HCT116 (cell line): ENCODE measurements around the gene CHKA. TPM values are rescaled to one million over a fixed set of nuclear protein-coding genes. Genes with fewer than 3 reads are reported as not detected.

Source experiments
- ATAC-seq: fragments of 200-7000 bp; cut with Tn5 transposase; 2 replicates; pipeline ENCODE4 v1.9.1; 2020; ENCODE audit warnings: mild to moderate bottlenecking, moderate library complexity
- BruUV-seq: library from RNA; stranded (reverse); fragments of 400-500 nt; replicated peaks from 2 replicates; lab custom pipeline; 2021; lab: Mats Ljungman, UMichigan
- CTCF ChIA-PET: fragments of 300-600 bp; sonication (Branson Sonifier 250); formaldehyde crosslinking; loops from one replicate; lab custom pipeline; 2021; ENCODE audit warnings: antibody characterized with exemption; lab: Charles Lee
- POLR2A ChIA-PET: fragments of 300-600, 350-600 bp; sonication (Branson Sonifier 250); formaldehyde crosslinking; loops from one replicate; lab custom pipeline; 2021; ENCODE audit warnings: antibody characterized with exemption; lab: Charles Lee
- RAD21 ChIA-PET, 2 experiments: fragments of 300-600 bp; sonication (Branson Sonifier 250); formaldehyde crosslinking; loops; one replicate each; lab custom pipeline; 2023; ENCODE audit warnings: low total read pairs in 2 of 2; ENCODE audit not compliant: uncharacterized antibody in 2 of 2, unreplicated experiment in 2 of 2, low non-redundant PET in 1 of 2; lab: Charles Lee
- DNase-seq: peaks from one replicate; pipeline ENCODE4 v3.0.0-alpha.2; 2010; ENCODE audit warnings: low read depth, low spot score
- H2AFZ ChIP-seq: fragments of 200-600 bp; shearing (Covaris generic), sonication (generic); 2 replicates; pipeline ENCODE4 v1.6.1; 2017; ENCODE audit warnings: low read depth, mixed run types, mixed read lengths, antibody characterized with exemption, low read length; ENCODE audit not compliant: poor library complexity, severe bottlenecking
- H3K27ac ChIP-seq: 2 replicates; pipeline ENCODE4 v1.5.1; 2012; ENCODE audit warnings: low read depth, low read length
- H3K27me3 ChIP-seq: fragments of 200-600 bp; sonication (generic); 2 replicates; pipeline ENCODE4 v1.6.1; 2016; ENCODE audit warnings: mixed run types, low read length, mixed read lengths; ENCODE audit not compliant: insufficient read depth
- H3K36me3 ChIP-seq, 2 experiments: fragments of 200-500 bp in 1 of 2; fragments of 200-600 bp in 1 of 2; sonication (Bioruptor generic) in 1 of 2; sonication (generic) in 1 of 2; 2 replicates each; pipeline versions ENCODE4 v1.5.1 to v1.6.1; 2014 to 2016; ENCODE audit warnings: low read length in 2 of 2, inconsistent platforms in 1 of 2, mixed read lengths in 1 of 2, mixed run types in 1 of 2; ENCODE audit not compliant: insufficient read depth in 2 of 2, control insufficient read depth in 1 of 2
- H3K4me1 ChIP-seq, 2 experiments: fragments of 200-600 bp in 1 of 2; sonication (generic) in 1 of 2; 2 replicates each; pipeline versions ENCODE4 v1.5.1 to v1.6.1; 2012 to 2017; ENCODE audit warnings: low read length in 2 of 2, inconsistent platforms in 1 of 2, mild to moderate bottlenecking in 1 of 2, mixed read lengths in 1 of 2, mixed run types in 1 of 2, moderate library complexity in 1 of 2; ENCODE audit not compliant: insufficient read depth in 2 of 2, control insufficient read depth in 1 of 2
- H3K4me2 ChIP-seq: fragments of 200-600 bp; sonication (generic); 2 replicates; pipeline ENCODE4 v1.6.1; 2017; ENCODE audit warnings: mixed run types, low read length, mixed read lengths
- H3K4me3 ChIP-seq, 2 experiments: fragments of 200-600 bp in 1 of 2; sonication (generic) in 1 of 2; replicated peaks in 1 of 2; 2 replicates each; pipeline ENCODE4 v1.5.1; 2011 to 2016; ENCODE audit warnings: low read length in 2 of 2, control low read depth in 1 of 2, low read depth in 1 of 2, mild to moderate bottlenecking in 1 of 2, mixed read lengths in 1 of 2, mixed run types in 1 of 2
- H3K79me2 ChIP-seq: fragments of 200-600 bp; sonication (generic); 2 replicates; pipeline ENCODE4 v1.6.1; 2017; ENCODE audit warnings: mild to moderate bottlenecking, mixed run types, low read length, moderate library complexity, mixed read lengths; ENCODE audit not compliant: insufficient read depth
- H3K9ac ChIP-seq: fragments of 200-600 bp; sonication (generic); 2 replicates; pipeline ENCODE4 v1.6.1; 2016; ENCODE audit warnings: low read length, mixed read lengths
- H3K9me2 ChIP-seq: fragments of 200-600 bp; sonication (generic), shearing (Covaris generic); 2 replicates; pipeline ENCODE4 v1.6.1; 2017; ENCODE audit warnings: mixed run types, mild to moderate bottlenecking, moderate library complexity; ENCODE audit not compliant: insufficient read depth
- H3K9me3 ChIP-seq, 2 experiments: fragments of 200-500 bp in 1 of 2; fragments of 200-600 bp in 1 of 2; sonication (Bioruptor generic) in 1 of 2; sonication (generic) in 1 of 2; 2 replicates each; pipeline ENCODE4 v1.6.1; 2014 to 2017; ENCODE audit warnings: low read length in 2 of 2, mixed read lengths in 2 of 2, inconsistent platforms in 1 of 2, low read depth in 1 of 2, mild to moderate bottlenecking in 1 of 2, mixed run types in 1 of 2, moderate library complexity in 1 of 2; ENCODE audit not compliant: control insufficient read depth in 1 of 2, insufficient read depth in 1 of 2
- H4K20me1 ChIP-seq: fragments of 200-600 bp; sonication (generic), shearing (Covaris generic); 2 replicates; pipeline ENCODE4 v1.6.1; 2017; ENCODE audit warnings: mixed run types, mild to moderate bottlenecking, moderate library complexity; ENCODE audit not compliant: insufficient read depth
- ATF3 ChIP-seq: IDR thresholded peaks from 2 replicates; pipeline ENCODE4 v1.6.1; 2012
- CBX3 ChIP-seq: IDR thresholded peaks from 2 replicates; pipeline ENCODE4 v1.6.1; 2012; ENCODE audit warnings: low read depth
- CEBPB ChIP-seq: IDR thresholded peaks from 2 replicates; pipeline ENCODE4 v1.6.1; 2012; ENCODE audit warnings: low read depth
- EZH2 ChIP-seq: fragments of 200-600 bp; sonication (generic); IDR thresholded peaks from 2 replicates; pipeline ENCODE4 v1.6.1; 2017; ENCODE audit warnings: antibody characterized with exemption, mixed run types
- EZH2phosphoT487 ChIP-seq: fragments of 200-600 bp; IDR thresholded peaks from 2 replicates; pipeline ENCODE4 v1.6.1; 2018; ENCODE audit warnings: antibody characterized with exemption, borderline replicate concordance
- FOSL1 ChIP-seq: IDR thresholded peaks from 2 replicates; pipeline ENCODE4 v1.6.1; 2012; ENCODE audit warnings: low read depth
- JUND ChIP-seq: IDR thresholded peaks from 2 replicates; pipeline ENCODE4 v1.6.1; 2012
- MAX ChIP-seq: IDR thresholded peaks from 2 replicates; pipeline ENCODE4 v1.6.1; 2012
- POLR2A ChIP-seq: IDR thresholded peaks from 2 replicates; pipeline ENCODE4 v1.7.0; 2011; ENCODE audit warnings: borderline replicate concordance; ENCODE audit not compliant: insufficient read depth, insufficient read length; ENCODE audit errors: extremely low read depth
- POLR2AphosphoS5 ChIP-seq: IDR thresholded peaks from 2 replicates; pipeline ENCODE4 v1.6.1; 2011; ENCODE audit warnings: mild to moderate bottlenecking, low read depth, low read length, moderate library complexity
- SIN3A ChIP-seq: IDR thresholded peaks from 2 replicates; pipeline ENCODE4 v1.6.1; 2012; ENCODE audit warnings: low read depth
- SRF ChIP-seq: IDR thresholded peaks from 2 replicates; pipeline ENCODE4 v1.6.1; 2012; ENCODE audit warnings: low read depth
- YY1 ChIP-seq: IDR thresholded peaks from 2 replicates; pipeline ENCODE4 v1.6.1; 2011; ENCODE audit warnings: low read length, low read depth, moderate library complexity, mild to moderate bottlenecking; ENCODE audit not compliant: insufficient replicate concordance; ENCODE audit errors: extremely low read depth
- ZBTB33 ChIP-seq: IDR thresholded peaks from 2 replicates; pipeline ENCODE4 v1.6.1; 2011; ENCODE audit warnings: mild to moderate bottlenecking, low read length, moderate library complexity; ENCODE audit not compliant: insufficient replicate concordance; ENCODE audit errors: extremely low read depth
- ZFX ChIP-seq: fragments of 450-650 bp; IDR thresholded peaks from 2 replicates; pipeline ENCODE4 v1.6.1; 2017
- intact Hi-C: fragments of 100-400 bp; cut with micrococcal nuclease; formaldehyde crosslinking; loops from 2 replicates; pipeline ENCODE4 v1.10.0; 2022
- total RNA-seq: library from RNA; stranded (reverse); gene quantifications from one replicate; pipeline ENCODE4 v1.2.1, GENCODE V29; 2021; ENCODE audit not compliant: unreplicated experiment

Gene CHKA
- total RNA-seq, 1 experiment from 2014 or later = 33.1 TPM

GRCh38 chr11:68090287-68090686, 30.9 kb downstream of the CHKA start:
- peaks cover 12% of the 10 kb centered on the region; the same call in 1 of the 2 replicates for H3K79me2 ChIP-seq
- ATAC-seq (no peak), DNase-seq (no peak)
- no peak overlapping the region for H3K9ac ChIP-seq
- intact Hi-C loops = loop anchor here (5.0 kb wide), 1 partner anchor 82 kb away; no protein-coding TSS in a partner anchor
- H3K27me3 ChIP-seq = no peaks in the 10 kb centered on the region
- no peaks in the 10 kb centered on the region for H3K9me3 ChIP-seq
- no peaks in the 10 kb centered on the region for H3K36me3 ChIP-seq
- BruUV-seq = no TSS peak
- H3K9me2 ChIP-seq = no peaks in the 10 kb centered on the region
- H4K20me1 ChIP-seq = peaks cover 10% of the 10 kb centered on the region; the same call in 1 of the 2 replicates
- no peak overlapping the region for H3K27ac ChIP-seq
- H3K4me3 ChIP-seq = no peak overlapping the region
- TF ChIP-seq EZH2phosphoT487 (no peak), ATF3 (no peak), EZH2 (no peak), ZBTB33 (no peak), FOSL1 (no peak), SIN3A (no peak), POLR2AphosphoS5 (no peak), JUND (no peak), YY1 (no peak), POLR2A (no peak), CBX3 (no peak), ZFX (no peak), CEBPB (no peak), MAX (no peak), SRF (no peak)
- no peak overlapping the region for H3K4me2 ChIP-seq
- no peak overlapping the region for H2AFZ ChIP-seq
- POLR2A ChIA-PET = no interaction called here
- CTCF ChIA-PET = no interaction called here
- RAD21 ChIA-PET = interaction anchor here in 1 of 2 experiments (0.6 kb wide), 1 partner anchor 93 kb away, joined by 3 read pairs; no protein-coding TSS in a partner anchor
- H3K4me1 ChIP-seq = no peaks in the 10 kb centered on the region
